Spinal cord (tissue), 10 donors: ENCODE measurements around the gene JMJD8. TPM values are rescaled to one million over a fixed set of nuclear protein-coding genes. Genes with fewer than 3 reads are reported as not detected.

Experiments used
- DNase-seq, 6 donors: peaks; one replicate each; pipeline versions ENCODE4 v3.0.0 to v3.0.0-alpha.2; 2013 to 2015; ENCODE audit warnings: low spot score in 6 of 6, low read depth in 4 of 6
- H3K27ac ChIP-seq: one replicate; pipeline ENCODE4 v1.5.1; 2013; ENCODE audit warnings: low read depth, low read length, control low read depth
- H3K27me3 ChIP-seq: one replicate; pipeline ENCODE4 v1.6.1; 2013; ENCODE audit warnings: low read length; ENCODE audit not compliant: control insufficient read depth, insufficient read depth
- H3K36me3 ChIP-seq: one replicate; pipeline ENCODE4 v1.6.1; 2013; ENCODE audit warnings: low read length; ENCODE audit not compliant: control insufficient read depth, insufficient read depth
- H3K4me1 ChIP-seq: one replicate; pipeline ENCODE4 v1.6.1; 2013; ENCODE audit warnings: low read length; ENCODE audit not compliant: control insufficient read depth, insufficient read depth
- H3K4me3 ChIP-seq: one replicate; pipeline ENCODE4 v1.5.1; 2013; ENCODE audit warnings: low read depth, low read length, control low read depth
- H3K9me3 ChIP-seq: one replicate; pipeline ENCODE4 v1.6.1; 2013; ENCODE audit warnings: low read length; ENCODE audit not compliant: control insufficient read depth, insufficient read depth
- WGBS: methylation state at CpG from one replicate; pipeline ENCODE4 v1.1.5; 2013; ENCODE audit warnings: missing lambda C conversion rate; ENCODE audit not compliant: insufficient coverage; 5-methylcytosine and 5-hydroxymethylcytosine counted together
- polyA plus RNA-seq, 2 donors: library from polyadenylated mRNA; unstranded; fragments of 120-200 nt; gene quantifications; one replicate each; pipeline ENCODE4 v1.2.1, GENCODE V29; 2013; ENCODE audit not compliant: insufficient read length in 2 of 2
- total RNA-seq, 2 donors: library from RNA; depleted of rRNA in 1 of 2; stranded (reverse); fragments of 120-200 nt in 1 of 2; fragments of >200 nt in 1 of 2; gene quantifications; one replicate each; pipeline versions ENCODE4 v1.2.3 to v1.2.4, GENCODE V29; 2013 to 2014
- donor health status: healthy.

JMJD8 gene
- total and polyA plus RNA-seq, 4 donors: 24.3 to 71.9 (median 52.7) TPM

DNA sequence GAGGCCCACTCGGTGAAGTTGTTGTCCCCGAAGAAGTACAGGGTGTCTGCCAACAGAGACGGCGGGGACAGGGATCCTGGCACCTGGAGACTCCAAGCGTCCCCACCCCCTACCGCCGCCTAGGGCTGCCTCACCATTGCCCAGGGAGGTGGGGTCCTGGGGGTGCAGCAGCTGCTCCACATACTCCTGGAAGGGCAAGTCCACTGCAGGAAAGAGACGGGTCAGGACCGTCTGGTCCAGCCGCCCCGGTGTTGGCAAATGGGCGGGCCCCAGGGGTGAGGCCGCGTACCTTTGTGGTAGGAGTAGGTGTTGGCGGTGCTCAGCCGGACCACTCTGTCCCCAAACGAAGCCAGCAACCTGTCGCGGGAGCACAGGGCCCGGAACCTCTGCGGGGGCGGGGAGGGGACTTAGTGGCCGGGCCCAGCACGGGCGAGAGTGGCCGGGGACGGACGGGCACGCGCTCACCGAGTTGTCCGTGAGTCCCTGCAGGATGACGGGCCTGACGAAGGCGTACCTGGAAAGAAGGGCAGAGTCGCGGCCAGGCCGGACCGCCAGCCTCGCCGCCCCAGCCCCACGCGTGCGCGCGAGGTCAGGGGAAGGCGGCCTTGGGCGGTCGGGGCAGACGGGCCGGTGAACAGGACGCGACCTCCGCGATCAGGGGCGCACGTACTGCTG lies 601 bp downstream of the JMJD8 start:
- Histone ChIP-seq H3K36me3 (peaks cover 80% of the 10 kb centered on the region), H3K27me3 (no peaks in the 10 kb centered on the region), H3K27ac (no peak overlapping the region), H3K9me3 (no peaks in the 10 kb centered on the region), H3K4me1 (peaks cover 72% of the 10 kb centered on the region), H3K4me3 (peak overlapping the region; percentile 33)
- 16% methylated on average over 57 of the region's 57 CpGs for WGBS
- no peak for DNase-seq

- Histone ChIP-seq H3K4me3 (no peak overlapping the region), H3K4me1 (peaks cover 73% of the 10 kb centered on the region), H3K27me3 (no peaks in the 10 kb centered on the region), H3K36me3 (peaks cover 80% of the 10 kb centered on the region), H3K9me3 (no peaks in the 10 kb centered on the region), H3K27ac (no peak overlapping the region)
- 88% methylated on average over 33 of the region's 36 CpGs for WGBS
- no peak for DNase-seq
Observed at GRCh38 chr16:682493-683395, 1.4 kb downstream of the JMJD8 start.

DNA sequence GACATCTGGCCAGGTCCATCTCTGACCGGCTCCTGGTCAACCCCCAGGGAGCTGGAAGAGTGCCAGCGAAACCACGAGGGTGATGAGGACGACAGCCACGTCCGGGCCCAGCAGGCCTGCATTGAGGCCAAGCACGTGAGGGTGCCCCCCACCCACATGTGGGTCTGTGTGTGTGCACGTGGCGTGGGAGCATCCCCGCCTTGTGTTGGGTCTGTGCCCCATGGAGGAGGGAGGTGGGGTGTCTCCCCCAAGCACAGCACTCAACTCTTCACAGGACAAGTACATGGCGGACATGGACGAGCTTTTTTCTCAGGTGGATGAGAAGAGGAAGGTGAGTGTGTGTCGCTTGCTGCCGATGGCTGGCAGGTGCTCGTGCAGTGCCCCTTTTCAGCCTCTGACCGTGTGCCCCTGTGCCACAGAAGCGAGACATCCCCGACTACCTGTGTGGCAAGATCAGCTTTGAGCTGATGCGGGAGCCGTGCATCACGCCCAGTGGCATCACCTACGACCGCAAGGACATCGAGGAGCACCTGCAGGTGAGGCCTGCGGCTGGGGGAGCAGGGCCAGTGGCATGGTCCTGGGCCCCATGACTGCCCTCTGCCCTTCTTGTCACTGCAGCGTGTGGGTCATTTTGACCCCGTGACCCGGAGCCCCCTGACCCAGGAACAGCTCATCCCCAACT lies 2.2 kb downstream of the JMJD8 start:
- 83% methylated on average over 28 of the region's 28 CpGs for WGBS
- H3K27ac ChIP-seq: no peak overlapping the region
- peaks cover 77% of the 10 kb centered on the region for H3K4me1 ChIP-seq

DNA sequence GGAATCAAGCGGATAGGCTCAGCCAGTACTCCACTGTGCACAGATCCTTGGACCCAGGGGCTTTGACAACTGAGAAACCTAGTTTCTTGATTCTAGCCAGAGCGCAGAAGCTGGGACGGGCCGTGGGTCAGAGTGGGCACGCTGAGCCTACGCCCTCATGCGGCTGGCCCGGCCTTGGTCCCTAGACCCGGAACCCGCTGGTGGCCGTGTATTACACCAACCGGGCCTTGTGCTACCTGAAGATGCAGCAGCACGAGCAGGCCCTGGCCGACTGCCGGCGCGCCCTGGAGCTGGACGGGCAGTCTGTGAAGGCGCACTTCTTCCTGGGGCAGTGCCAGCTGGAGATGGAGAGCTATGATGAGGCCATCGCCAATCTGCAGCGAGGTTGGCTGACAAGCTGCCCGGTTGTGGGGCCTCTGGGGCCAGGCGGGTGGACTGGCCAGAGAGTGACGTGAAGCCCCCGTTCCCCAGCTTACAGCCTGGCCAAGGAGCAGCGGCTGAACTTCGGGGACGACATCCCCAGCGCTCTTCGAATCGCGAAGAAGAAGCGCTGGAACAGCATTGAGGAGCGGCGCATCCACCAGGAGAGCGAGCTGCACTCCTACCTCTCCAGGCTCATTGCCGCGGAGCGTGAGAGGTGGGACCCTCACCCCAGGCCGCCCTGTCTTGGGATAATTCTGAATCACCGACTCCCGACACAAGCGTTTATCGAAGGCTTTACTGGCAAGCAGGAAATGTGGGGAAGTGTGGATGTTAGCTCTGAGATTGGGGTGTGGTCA lies 3.0 kb downstream of the JMJD8 start:
- WGBS: 51% methylated on average over 44 of the region's 44 CpGs
- Histone ChIP-seq H3K4me3 (peak overlapping the region; percentile 61), H3K9me3 (no peaks in the 10 kb centered on the region), H3K27me3 (peaks cover 4% of the 10 kb centered on the region), H3K4me1 (peaks cover 75% of the 10 kb centered on the region), H3K36me3 (peaks cover 80% of the 10 kb centered on the region), H3K27ac (no peak overlapping the region)
- no peak for DNase-seq

More for the DNA sequence above, 2.2 kb downstream of the JMJD8 start:
- no peak for DNase-seq
- Histone ChIP-seq H3K9me3 (no peaks in the 10 kb centered on the region), H3K4me3 (peak overlapping the region; percentile 61), H3K36me3 (peaks cover 80% of the 10 kb centered on the region), H3K27me3 (peaks cover 3% of the 10 kb centered on the region)

DNA sequence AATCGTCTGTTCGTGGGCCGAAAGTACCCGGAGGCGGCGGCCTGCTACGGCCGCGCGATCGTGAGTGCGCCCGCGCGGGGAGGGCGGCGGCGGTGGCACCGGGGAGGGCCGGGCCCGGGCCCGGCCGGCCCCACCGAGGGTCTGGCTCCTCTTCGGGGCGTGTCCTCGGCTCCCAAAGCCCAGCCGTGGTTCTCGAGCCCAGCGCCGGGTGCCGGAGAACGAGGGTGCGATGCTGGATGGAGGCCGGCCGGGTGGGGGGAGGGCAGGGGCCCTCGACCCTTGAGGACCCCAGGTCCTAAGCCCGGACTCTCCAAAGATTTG lies 3.5 kb downstream of the JMJD8 start:
- peak overlapping the region; percentile 61 for H3K4me3 ChIP-seq
- H3K4me1 ChIP-seq: peaks cover 72% of the 10 kb centered on the region
- peaks cover 4% of the 10 kb centered on the region for H3K27me3 ChIP-seq
- WGBS: under 1% methylated on average over 38 of the region's 38 CpGs
- H3K36me3 ChIP-seq: peaks cover 75% of the 10 kb centered on the region
- DNase-seq: no peak
- no peaks in the 10 kb centered on the region for H3K9me3 ChIP-seq
- H3K27ac ChIP-seq: no peak overlapping the region

- Histone ChIP-seq H3K36me3 (peaks cover 71% of the 10 kb centered on the region), H3K4me1 (peaks cover 70% of the 10 kb centered on the region), H3K27ac (peak within 1 kb of the TSS; percentile 85), H3K27me3 (peaks cover 7% of the 10 kb centered on the region), H3K9me3 (no peaks in the 10 kb centered on the region), H3K4me3 (peak within 1 kb of the TSS; percentile 61)
- DNase-seq: peak in 5 of 6 donors; percentile 61 to 94 (median 76)
- WGBS: under 1% methylated on average over 85 of the region's 91 CpGs
Observed at GRCh38 chr16:679814-680624, 4.1 kb downstream of the JMJD8 start, which contains the start of gene STUB1. STUB1 (plus strand) TSS chr16:680410; CDS start chr16:680526, 116 bp downstream.

DNA sequence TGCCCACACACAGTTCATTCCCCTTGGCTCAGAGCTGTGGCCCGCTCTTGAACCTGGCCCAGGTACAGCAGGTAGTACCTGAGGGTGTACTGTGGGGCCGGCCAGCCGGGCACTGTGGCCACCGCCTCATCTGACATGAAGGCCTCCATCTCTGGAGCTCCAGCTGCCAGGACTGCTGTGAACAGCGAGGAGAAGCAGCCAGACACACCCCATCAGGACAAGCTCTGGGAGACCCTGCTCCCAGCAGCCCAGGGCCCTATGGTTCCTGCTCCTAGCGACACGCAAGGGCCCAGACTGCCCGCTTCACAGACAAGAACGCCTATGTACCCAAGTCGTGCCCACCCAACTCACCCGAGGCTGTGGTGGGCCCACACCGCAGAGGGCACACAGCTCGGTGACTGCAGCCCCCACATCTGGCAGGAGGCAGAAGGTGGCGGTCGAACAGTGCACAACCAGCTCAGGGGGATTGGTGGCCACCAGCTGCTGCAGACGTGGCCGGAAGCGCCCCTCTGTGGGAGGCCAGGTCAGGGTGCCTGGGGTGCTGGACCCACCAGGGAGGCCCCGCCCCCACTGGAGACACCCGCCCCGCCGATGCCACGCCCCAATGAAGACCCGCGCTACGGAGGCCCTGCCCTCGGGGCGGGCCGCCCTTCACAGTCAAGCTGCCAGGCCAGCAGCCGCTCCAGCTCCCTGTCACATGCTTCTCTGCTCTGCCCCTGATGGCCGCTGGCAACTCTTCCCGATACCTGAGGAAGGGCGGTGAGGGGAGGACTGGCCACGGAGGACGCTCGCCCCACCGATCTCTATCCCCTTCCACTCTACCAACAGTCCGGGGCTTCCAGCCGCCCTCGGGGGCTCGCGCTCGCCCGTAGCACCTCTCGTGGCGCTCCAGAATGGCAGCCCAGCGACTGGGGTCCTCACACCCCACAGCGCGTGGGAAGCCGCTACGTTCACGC lies 5.0 kb downstream of the JMJD8 start:
- peak overlapping the region; percentile 84 for H3K27ac ChIP-seq

More for the DNA sequence above, 5.0 kb downstream of the JMJD8 start:
- Histone ChIP-seq H3K9me3 (no peaks in the 10 kb centered on the region), H3K36me3 (peaks cover 72% of the 10 kb centered on the region), H3K4me1 (peaks cover 67% of the 10 kb centered on the region), H3K27me3 (peaks cover 9% of the 10 kb centered on the region), H3K4me3 (peak overlapping the region; percentile 38)
- WGBS: 24% methylated on average over 45 of the region's 52 CpGs
- DNase-seq: peak in 3 of 6 donors; percentile 40 to 82 (median 78)
